ENCODE results near the gene GFI1B. TPM values are rescaled to one million over a fixed set of nuclear protein-coding genes. Genes with fewer than 3 reads are reported as not detected.
"Not testable (repeated sequence)": the region's sequence is repeated elsewhere in the genome, so short reads cannot be mapped to it uniquely, and the experiment has no call there.

GFI1B gene
- total RNA-seq, 1 donor from 2014 or later = not detected

- Mint-ChIP-seq H3K9me3 (no peaks in the 10 kb centered on the region), H3K27ac (no peak overlapping the region), H3K27me3 (ENCODE audit: insufficient read depth) (peaks cover 31% of the 10 kb centered on the region), H3K36me3 (ENCODE audit: low read depth) (no peaks in the 10 kb centered on the region), H3K4me1 (ENCODE audit: low read depth) (no peaks in the 10 kb centered on the region), H3K4me3 (no peak overlapping the region)
- intact Hi-C loops (cut with micrococcal nuclease) = no loop called here
- DNase-seq (ENCODE audit: low spot score) = no peak
Measured at GRCh38 chr9:132989014-132989310, 10.5 kb downstream of the GFI1B start.

GRCh38 chr9:132989414-132989996, 11.0 kb downstream of the GFI1B start:
- Mint-ChIP-seq H3K4me3 (no peak overlapping the region), H3K27me3 (ENCODE audit: insufficient read depth) (peaks cover 32% of the 10 kb centered on the region), H3K36me3 (ENCODE audit: low read depth) (no peaks in the 10 kb centered on the region), H3K27ac (no peak overlapping the region), H3K4me1 (ENCODE audit: low read depth) (no peaks in the 10 kb centered on the region), H3K9me3 (no peaks in the 10 kb centered on the region)
- intact Hi-C loops (cut with micrococcal nuclease) = no loop called here
- no peak for DNase-seq (ENCODE audit: low spot score)

DNA sequence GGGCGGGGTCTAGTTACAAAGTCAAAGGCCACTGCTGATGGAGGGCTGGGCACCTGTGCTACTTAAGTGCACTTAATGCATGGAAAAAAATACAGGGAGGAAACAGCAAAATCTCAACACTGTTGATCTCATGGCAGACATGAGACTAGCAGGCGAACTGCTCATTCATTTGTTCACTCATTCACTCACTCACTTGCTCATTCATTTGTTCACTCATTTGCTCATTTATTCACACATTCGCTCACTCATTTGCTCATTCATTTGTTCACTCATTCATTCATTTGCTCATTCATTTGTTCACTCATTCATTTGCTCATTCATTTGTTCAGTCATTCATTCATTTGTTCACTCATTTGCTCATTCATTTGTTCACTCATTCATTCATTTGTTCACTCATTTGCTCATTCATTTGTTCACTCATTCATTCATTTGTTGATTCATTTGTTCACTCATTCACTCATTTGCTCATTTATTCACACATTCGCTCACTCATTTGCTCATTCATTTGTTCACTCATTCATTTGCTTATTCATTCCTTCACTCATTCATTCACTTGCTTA, 11.6 kb downstream of the GFI1B start:
- intact Hi-C loops (cut with micrococcal nuclease); H3K9me3 Mint-ChIP-seq; DNase-seq (ENCODE audit: low spot score); H3K4me3 Mint-ChIP-seq; H3K4me1 Mint-ChIP-seq (ENCODE audit: low read depth); H3K36me3 Mint-ChIP-seq (ENCODE audit: low read depth); H3K27ac Mint-ChIP-seq: not testable (repeated sequence)
- H3K27me3 Mint-ChIP-seq (ENCODE audit: insufficient read depth) = peaks cover 32% of the 10 kb centered on the region

DNA sequence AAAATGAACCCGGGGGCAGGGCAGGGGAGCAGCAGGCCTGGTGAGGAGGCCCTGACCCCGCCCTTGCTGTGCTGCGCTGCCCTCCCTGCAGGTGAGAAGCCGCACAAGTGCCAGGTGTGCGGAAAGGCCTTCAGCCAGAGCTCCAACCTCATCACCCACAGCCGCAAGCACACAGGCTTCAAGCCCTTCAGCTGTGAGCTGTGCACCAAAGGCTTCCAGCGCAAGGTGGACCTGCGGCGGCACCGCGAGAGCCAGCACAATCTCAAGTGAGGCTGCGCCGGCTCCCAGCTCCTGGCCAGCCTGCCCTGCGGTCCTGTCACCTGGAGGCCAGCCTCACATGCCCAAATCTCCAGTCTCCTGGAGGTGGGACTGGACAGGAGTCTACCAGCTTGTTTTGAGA, 12.3 kb downstream of the GFI1B start:
- Mint-ChIP-seq H3K4me3 (no peak overlapping the region), H3K27ac (no peak overlapping the region), H3K9me3 (no peaks in the 10 kb centered on the region), H3K36me3 (ENCODE audit: low read depth) (no peaks in the 10 kb centered on the region), H3K27me3 (ENCODE audit: insufficient read depth) (peaks cover 31% of the 10 kb centered on the region), H3K4me1 (ENCODE audit: low read depth) (no peaks in the 10 kb centered on the region)
- intact Hi-C loops (cut with micrococcal nuclease) = no loop called here
- DNase-seq (ENCODE audit: low spot score) = no peak

GRCh38 chr9:132991351-132992300, 13.1 kb downstream of the GFI1B start:
- peaks cover 28% of the 10 kb centered on the region for H3K27me3 Mint-ChIP-seq (ENCODE audit: insufficient read depth)
- no peaks in the 10 kb centered on the region for H3K4me1 Mint-ChIP-seq (ENCODE audit: low read depth)
- no peak overlapping the region for H3K27ac Mint-ChIP-seq
- H3K9me3 Mint-ChIP-seq = no peaks in the 10 kb centered on the region
- H3K36me3 Mint-ChIP-seq (ENCODE audit: low read depth) = no peaks in the 10 kb centered on the region
- intact Hi-C loops (cut with micrococcal nuclease) = no loop called here
- no peak overlapping the region for H3K4me3 Mint-ChIP-seq
- no peak for DNase-seq (ENCODE audit: low spot score)

DNA sequence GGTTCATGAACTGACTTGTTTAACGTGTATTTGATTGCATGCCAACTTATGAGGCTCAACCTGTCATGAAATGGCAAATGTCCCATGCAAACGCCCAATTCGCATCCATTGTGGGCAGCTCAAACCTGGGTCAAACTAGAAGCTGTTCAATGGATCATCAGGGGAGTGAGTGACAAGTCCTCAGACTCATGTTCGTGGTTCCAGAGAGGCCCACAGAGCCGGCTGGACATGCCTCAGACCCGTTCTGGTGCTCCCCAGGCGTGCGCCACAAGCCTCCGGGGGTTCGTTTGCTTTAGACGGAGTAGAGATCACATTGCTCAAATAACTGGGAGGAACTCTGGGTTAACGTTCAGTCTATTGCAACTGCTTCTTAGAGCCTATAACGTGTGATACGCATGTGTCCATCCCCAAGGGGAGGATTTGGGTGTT, 15.0 kb downstream of the GFI1B start:
- intact Hi-C loops (cut with micrococcal nuclease) = no loop called here
- Mint-ChIP-seq H3K4me3 (no peak overlapping the region), H3K27ac (no peak overlapping the region), H3K4me1 (ENCODE audit: low read depth) (no peaks in the 10 kb centered on the region), H3K27me3 (ENCODE audit: insufficient read depth) (peaks cover 22% of the 10 kb centered on the region), H3K36me3 (ENCODE audit: low read depth) (no peaks in the 10 kb centered on the region), H3K9me3 (no peaks in the 10 kb centered on the region)
- no peak for DNase-seq (ENCODE audit: low spot score)

GRCh38 chr9:132994410-132995120, 16.1 kb downstream of the GFI1B start:
- no peak overlapping the region for H3K27ac Mint-ChIP-seq
- H3K36me3 Mint-ChIP-seq (ENCODE audit: low read depth) = no peaks in the 10 kb centered on the region
- no peak for DNase-seq (ENCODE audit: low spot score)
- intact Hi-C loops (cut with micrococcal nuclease) = no loop called here
- no peak overlapping the region for H3K4me3 Mint-ChIP-seq
- peaks cover 21% of the 10 kb centered on the region for H3K27me3 Mint-ChIP-seq (ENCODE audit: insufficient read depth)
- H3K4me1 Mint-ChIP-seq (ENCODE audit: low read depth) = no peaks in the 10 kb centered on the region
- no peaks in the 10 kb centered on the region for H3K9me3 Mint-ChIP-seq

DNA sequence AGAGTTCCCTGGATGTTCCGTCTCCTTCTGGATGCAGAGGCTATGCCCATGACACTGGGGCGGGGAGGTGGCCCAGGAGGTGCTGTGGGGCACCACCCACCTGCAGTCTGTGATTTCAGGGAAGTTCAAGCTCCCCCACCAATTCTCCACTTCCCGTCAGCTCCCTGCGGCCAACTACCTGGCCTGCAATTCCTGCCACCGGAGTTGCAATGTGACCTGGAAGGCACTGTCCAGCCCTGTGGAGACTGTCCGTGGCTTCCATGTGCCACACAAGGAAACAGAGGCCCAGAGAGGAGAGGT, 16.6 kb downstream of the GFI1B start:
- intact Hi-C loops (cut with micrococcal nuclease) = no loop called here
- no peak overlapping the region for H3K27ac Mint-ChIP-seq
- no peaks in the 10 kb centered on the region for H3K9me3 Mint-ChIP-seq
- H3K4me3 Mint-ChIP-seq = no peak overlapping the region
- H3K4me1 Mint-ChIP-seq (ENCODE audit: low read depth) = no peaks in the 10 kb centered on the region
- H3K36me3 Mint-ChIP-seq (ENCODE audit: low read depth) = no peaks in the 10 kb centered on the region
- DNase-seq (ENCODE audit: low spot score) = no peak
- H3K27me3 Mint-ChIP-seq (ENCODE audit: insufficient read depth) = peaks cover 21% of the 10 kb centered on the region

DNA sequence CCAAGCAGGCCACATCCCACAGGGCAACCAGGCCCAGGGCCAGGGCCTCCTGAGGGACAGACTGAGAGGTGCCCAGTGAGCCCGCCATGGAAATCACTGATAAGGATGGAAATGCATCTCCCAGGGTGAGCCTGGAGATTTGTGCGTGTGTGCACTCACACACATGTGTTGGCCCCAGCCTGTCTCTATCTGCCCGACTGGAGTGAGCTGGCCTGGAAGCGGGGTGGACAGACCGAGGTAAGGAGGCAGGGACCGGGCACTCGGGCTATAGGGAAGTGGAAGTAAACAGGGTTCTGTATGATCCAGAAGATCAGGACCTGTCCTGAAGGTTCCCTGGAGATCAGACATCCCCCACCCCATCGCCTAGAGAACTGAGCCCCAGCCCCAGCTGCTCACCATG, 17.4 kb downstream of the GFI1B start:
- H3K36me3 Mint-ChIP-seq (ENCODE audit: low read depth) = no peaks in the 10 kb centered on the region

GRCh38 chr9:132996526-132996925, 18.0 kb downstream of the GFI1B start:
- intact Hi-C loops (cut with micrococcal nuclease) = no loop called here
- no peak for DNase-seq (ENCODE audit: low spot score)
- H3K4me1 Mint-ChIP-seq (ENCODE audit: low read depth) = no peaks in the 10 kb centered on the region
- no peaks in the 10 kb centered on the region for H3K9me3 Mint-ChIP-seq
- no peaks in the 10 kb centered on the region for H3K36me3 Mint-ChIP-seq (ENCODE audit: low read depth)
- no peak overlapping the region for H3K27ac Mint-ChIP-seq
- peaks cover 17% of the 10 kb centered on the region for H3K27me3 Mint-ChIP-seq (ENCODE audit: insufficient read depth)
- H3K4me3 Mint-ChIP-seq = no peak overlapping the region

More for the DNA sequence above, 17.4 kb downstream of the GFI1B start:
- H3K9me3 Mint-ChIP-seq = no peaks in the 10 kb centered on the region
- no peaks in the 10 kb centered on the region for H3K4me1 Mint-ChIP-seq (ENCODE audit: low read depth)
- H3K27ac Mint-ChIP-seq = no peak overlapping the region
- H3K27me3 Mint-ChIP-seq (ENCODE audit: insufficient read depth) = peaks cover 20% of the 10 kb centered on the region
- H3K4me3 Mint-ChIP-seq = no peak overlapping the region
- intact Hi-C loops (cut with micrococcal nuclease) = no loop called here
- no peak for DNase-seq (ENCODE audit: low spot score)

GRCh38 chr9:132997591-132997990, 19.1 kb downstream of the GFI1B start:
- no peaks in the 10 kb centered on the region for H3K9me3 Mint-ChIP-seq
- H3K27me3 Mint-ChIP-seq (ENCODE audit: insufficient read depth) = peaks cover 16% of the 10 kb centered on the region
- no peak for DNase-seq (ENCODE audit: low spot score)
- no peak overlapping the region for H3K27ac Mint-ChIP-seq
- no peak overlapping the region for H3K4me3 Mint-ChIP-seq
- no peaks in the 10 kb centered on the region for H3K4me1 Mint-ChIP-seq (ENCODE audit: low read depth)
- intact Hi-C loops (cut with micrococcal nuclease) = no loop called here
- no peaks in the 10 kb centered on the region for H3K36me3 Mint-ChIP-seq (ENCODE audit: low read depth)

DNA sequence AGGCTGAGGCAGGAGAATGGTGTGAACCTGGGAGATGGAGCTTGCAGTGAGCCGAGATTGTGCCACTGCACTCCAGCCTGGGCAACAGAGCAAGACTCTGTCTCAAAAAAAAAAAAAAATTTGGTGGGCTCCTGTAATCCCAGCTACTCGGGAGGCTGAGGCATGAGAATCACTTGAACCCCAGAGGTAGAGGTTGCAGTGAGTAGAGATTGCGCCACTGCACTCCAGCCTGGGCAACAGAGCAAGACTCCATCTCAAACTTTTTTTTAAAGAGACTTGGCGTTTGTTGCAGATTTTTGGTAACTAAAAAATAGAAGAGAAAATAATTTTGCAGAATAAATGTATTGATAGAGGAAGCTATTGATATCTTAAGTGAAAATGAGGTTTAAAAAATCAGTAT, 19.7 kb downstream of the GFI1B start:
- intact Hi-C loops (cut with micrococcal nuclease); H3K27ac Mint-ChIP-seq; H3K36me3 Mint-ChIP-seq (ENCODE audit: low read depth); DNase-seq (ENCODE audit: low spot score); H3K4me1 Mint-ChIP-seq (ENCODE audit: low read depth); H3K9me3 Mint-ChIP-seq; H3K4me3 Mint-ChIP-seq: not testable (repeated sequence)
- peaks cover 14% of the 10 kb centered on the region for H3K27me3 Mint-ChIP-seq (ENCODE audit: insufficient read depth)

All from activated T-helper 1 cell treated with anti-CD3 and anti-CD28 coated beads, Interleukin-12 subunit alpha, Interleukin-12 subunit beta, Interleukin-2, Interleukin-4 antibody, amounts not matched to agents 30 ng/mL and 10 ng/mL and 1 ng/mL, durations not matched to agents 14 hours and 24 hours and 36 hours (primary cell).